Activated CD4-positive, CD25-positive, alpha-beta regulatory T cell treated with anti-CD3 and anti-CD28 coated beads, Interleukin-2, amount 50 U/mL, for 72 hours (primary cell): ENCODE results near the gene AXL.

Source experiments
- DNase-seq: peaks from one replicate; pipeline ENCODE4 v3.0.0; 2021

The AXL gene

DNA sequence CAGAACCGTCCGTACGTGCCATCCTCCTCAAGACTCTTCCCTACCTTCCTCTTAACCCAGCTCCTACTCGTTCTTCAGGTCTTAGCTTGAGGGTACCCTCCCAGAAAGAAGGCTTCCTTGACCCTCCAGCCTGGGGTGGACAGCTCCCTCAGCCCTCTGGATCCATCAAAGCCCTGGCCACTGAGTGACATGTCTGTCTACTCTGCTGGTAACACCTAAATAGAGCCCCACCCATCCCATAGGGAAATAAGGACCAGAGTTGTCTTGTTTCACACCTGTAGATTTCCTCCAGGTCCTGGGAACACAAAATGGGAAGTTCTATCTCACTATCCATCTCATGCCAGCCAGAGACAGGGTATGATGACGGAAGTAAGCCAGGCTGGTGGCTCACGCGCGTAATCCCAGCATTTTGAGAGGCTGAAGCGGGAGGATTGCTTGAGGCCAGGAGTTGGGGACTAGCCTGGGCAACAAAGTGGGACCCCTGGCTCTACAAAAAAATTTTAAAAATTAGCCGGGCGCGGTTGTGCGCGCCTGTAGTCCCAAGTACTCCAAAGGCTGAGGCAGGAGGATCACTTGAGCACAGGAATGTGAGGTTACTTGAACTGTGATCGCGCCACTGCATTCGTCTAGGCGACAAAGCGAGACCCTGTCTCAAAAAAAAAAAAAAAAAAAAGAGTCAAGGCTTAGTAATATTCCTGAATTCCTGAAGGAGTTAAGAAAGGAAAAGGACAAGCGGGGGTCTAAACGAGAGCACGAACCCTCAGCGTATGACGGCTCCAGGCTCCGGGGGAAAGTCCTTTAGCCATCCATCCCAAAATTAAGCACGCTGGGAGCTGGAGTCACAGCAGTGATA is 90.4 kb downstream of the AXL start:
- no peak for DNase-seq

DNA sequence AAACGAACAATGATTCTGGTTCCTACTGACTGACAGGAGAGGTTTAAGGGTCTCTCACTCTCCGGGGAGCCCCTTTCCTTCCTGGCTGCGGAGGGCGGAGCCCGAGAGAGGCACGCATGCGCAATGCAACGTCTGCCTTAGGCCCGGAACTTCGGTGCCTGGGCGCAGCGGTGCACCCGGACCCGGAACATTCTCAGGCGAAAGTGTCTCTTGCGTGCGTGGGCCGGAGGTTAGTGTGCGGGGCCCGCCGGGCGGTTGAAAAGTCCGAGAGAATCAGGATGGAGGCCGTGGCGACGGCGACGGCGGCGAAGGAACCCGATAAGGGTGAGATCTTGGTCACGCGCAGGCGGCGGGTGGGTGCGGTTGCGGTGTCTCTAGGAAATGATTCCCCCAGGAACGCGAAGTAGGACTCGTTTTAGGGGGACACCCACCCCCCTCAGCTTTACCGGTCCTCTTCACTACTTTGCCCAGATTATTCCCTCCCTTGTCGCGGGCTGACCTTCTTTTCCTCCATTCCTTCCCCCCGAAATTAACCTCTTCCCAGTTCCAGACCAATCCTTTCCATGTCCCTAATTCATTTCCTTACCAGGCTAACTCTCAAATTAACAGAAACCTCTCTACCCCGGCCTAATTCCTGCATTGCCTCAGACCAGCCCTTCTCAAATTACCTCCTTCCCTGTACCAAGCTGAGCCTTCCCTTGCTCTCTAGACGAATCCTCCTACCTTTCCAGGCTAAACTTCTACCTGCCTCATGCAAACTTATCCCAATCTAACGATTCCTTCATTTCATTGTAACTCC is 91.2 kb downstream of the AXL start, which contains the start of gene CCDC97:
TSS of gene CCDC97 (plus strand) at position 140 of the 799 bp plus-strand sequence. CDS start at position 279, 139 bp downstream.
- peak; percentile 89 for DNase-seq

- no peak for DNase-seq
Measured at GRCh38 chr19:41311072-41311471, 92.0 kb downstream of the AXL start.
